ENCODE measurements around the gene MATK.

GRCh38 chr19:3816566-3817218, 30.5 kb upstream of the MATK start:
- no peak for TF ChIP-seq POLR2A (IDR thresholded peaks at IDR 0.05; ENCODE audit: low read depth, low read length)
- TF ChIP-seq POLR2AphosphoS5 (IDR thresholded peaks at IDR 0.05; ENCODE audit: low read depth, low read length), result no peak
- TF ChIP-seq TAF1 (IDR thresholded peaks at IDR 0.05; ENCODE audit: borderline replicate concordance, low read depth, low read length), result no peak

Data from GM12892 (cell line).